Caco-2 (cell line): ENCODE measurements around the gene TAP2. TPM values are rescaled to one million over a fixed set of nuclear protein-coding genes. Genes with fewer than 3 reads are reported as not detected.
A peak's percentile ranks its signal among the peaks of the same experiment; 100 is the strongest.

Experiments used
- BruUV-seq: library from RNA; stranded (reverse); fragments of 400-500 nt; replicated peaks from 2 replicates; lab custom pipeline; 2021; lab: Mats Ljungman, UMichigan
- CTCF ChIA-PET: fragments of 300-600 bp; sonication (Branson Sonifier 250); formaldehyde crosslinking; loops from one replicate; lab custom pipeline; 2022; ENCODE audit warnings: antibody characterized with exemption; lab: Charles Lee
- POLR2A ChIA-PET: fragments of 300-600 bp; sonication (Branson Sonifier 250); formaldehyde crosslinking; loops from one replicate; lab custom pipeline; 2022; ENCODE audit warnings: antibody characterized with exemption; lab: Charles Lee
- DNase-seq, 2 experiments: peaks; one replicate each; pipeline versions ENCODE4 v3.0.0 to v3.0.0-alpha.2; 2020 to 2022
- H3K27me3 ChIP-seq: replicated peaks from 2 replicates; pipeline ENCODE4 v1.6.0; 2011; ENCODE audit warnings: low read length; ENCODE audit not compliant: control insufficient read depth, insufficient read depth
- H3K36me3 ChIP-seq: 2 replicates; pipeline ENCODE4 v1.5.1; 2011; ENCODE audit warnings: low read length; ENCODE audit not compliant: control insufficient read depth, insufficient read depth
- H3K4me1 ChIP-seq: fragments of 250-450 bp; sonication (Bioruptor Pico); 2 replicates; pipeline ENCODE4 v1.5.1; 2020; ENCODE audit warnings: mild to moderate bottlenecking
- H3K4me3 ChIP-seq: 2 replicates; pipeline ENCODE4 v1.5.1; 2011; ENCODE audit warnings: low read depth, mild to moderate bottlenecking, control low read depth, low read length
- H3K9me3 ChIP-seq: fragments of 250-450 bp; sonication (Bioruptor Pico); 2 replicates; pipeline ENCODE4 v1.5.1; 2020; ENCODE audit warnings: mild to moderate bottlenecking, moderate library complexity
- H3K27ac Mint-ChIP-seq: one replicate; pipeline ENCODE4 v1.8.0; 2022; ENCODE audit warnings: mixed read lengths; ENCODE audit not compliant: unreplicated experiment
- H3K27me3 Mint-ChIP-seq: one replicate; pipeline ENCODE4 v1.8.0; 2022; ENCODE audit warnings: mixed read lengths; ENCODE audit not compliant: insufficient read depth, unreplicated experiment
- H3K36me3 Mint-ChIP-seq: one replicate; pipeline ENCODE4 v1.8.0; 2022; ENCODE audit warnings: mild to moderate bottlenecking, mixed read lengths; ENCODE audit not compliant: insufficient read depth, unreplicated experiment
- H3K4me1 Mint-ChIP-seq: one replicate; pipeline ENCODE4 v1.8.0; 2022; ENCODE audit warnings: low read depth, mixed read lengths; ENCODE audit not compliant: unreplicated experiment
- H3K4me3 Mint-ChIP-seq: one replicate; pipeline ENCODE4 v1.8.0; 2022; ENCODE audit warnings: mild to moderate bottlenecking, moderate library complexity, mixed read lengths; ENCODE audit not compliant: unreplicated experiment
- H3K9me3 Mint-ChIP-seq: one replicate; pipeline ENCODE4 v1.8.0; 2022; ENCODE audit warnings: mixed read lengths; ENCODE audit not compliant: unreplicated experiment
- CTCF ChIP-seq, 2 experiments: fragments of 200-600 bp in 1 of 2; IDR thresholded peaks; 1 replicate in 1 of 2; 2 replicates in 1 of 2; pipeline versions ENCODE4 v1.5.1 to v1.8.0; 2011 to 2022; ENCODE audit warnings: antibody characterized with exemption in 1 of 2, control low read depth in 1 of 2, inconsistent platforms in 1 of 2, low read depth in 1 of 2, low read length in 1 of 2, mild to moderate bottlenecking in 1 of 2, moderate library complexity in 1 of 2; ENCODE audit not compliant: insufficient read depth in 1 of 2, severe bottlenecking in 1 of 2, unreplicated experiment in 1 of 2
- intact Hi-C: fragments of 100-400 bp; cut with micrococcal nuclease; formaldehyde crosslinking; loops from one replicate; pipeline ENCODE4 v1.10.0; 2022; ENCODE audit not compliant: unreplicated experiment
- total RNA-seq: library from RNA; stranded (reverse); gene quantifications from 2 replicates; pipeline ENCODE4 v1.2.3, GENCODE V29; 2022

The TAP2 gene
- total RNA-seq, 1 experiment from 2014 or later, result 10.3 TPM

GRCh38 chr6:32868257-32868788 lies 29.8 kb upstream of the TAP2 start:
- H3K27me3 ChIP-seq, result no peaks in the 10 kb centered on the region; the same call in 1 of the 2 replicates
- H3K9me3 Mint-ChIP-seq, result no peaks in the 10 kb centered on the region
- TF ChIP-seq CTCF (IDR thresholded peaks at IDR 0.05; ENCODE audit: insufficient read depth in 1 of 2, low read depth in 1 of 2, low read length in 1 of 2, severe bottlenecking in 1 of 2, unreplicated experiment in 1 of 2), result peak; percentile 78 to 83
- ChIA-PET POLR2A (interaction anchor here (0.6 to 1.1 kb wide), 2 partner anchors 30 to 73 kb away, joined by 4 read pairs; partner anchors contain the start of gene TAP2), CTCF (interaction anchor here (0.6 to 4.3 kb wide), 20 partner anchors 9 to 116 kb away, joined by 3 to 121 read pairs (median 5); partner anchors contain the start of genes HLA-DMA, PSMB9, TAP1 and TAP2)
- H3K9me3 ChIP-seq, result no peaks in the 10 kb centered on the region
- H3K4me1 Mint-ChIP-seq, result no peaks in the 10 kb centered on the region
- no peak overlapping the region for H3K27ac Mint-ChIP-seq
- peak; percentile 61 to 73 for DNase-seq
- no TSS peak for BruUV-seq
- no peak overlapping the region for H3K4me3 ChIP-seq
- no peaks in the 10 kb centered on the region for H3K36me3 ChIP-seq
- no peak overlapping the region for H3K4me3 Mint-ChIP-seq
- peaks cover 15% of the 10 kb centered on the region for H3K27me3 Mint-ChIP-seq
- intact Hi-C loops, result loop anchor here (1.0 kb wide), 3 partner anchors 30 to 71 kb away; partner anchors contain the start of gene TAP2
- no peaks in the 10 kb centered on the region for H3K36me3 Mint-ChIP-seq
- H3K4me1 ChIP-seq, result peaks cover 9% of the 10 kb centered on the region; the same call in 1 of the 2 replicates

- no TSS peak for BruUV-seq
- Mint-ChIP-seq H3K9me3 (no peaks in the 10 kb centered on the region), H3K4me1 (no peaks in the 10 kb centered on the region), H3K27me3 (peaks cover 21% of the 10 kb centered on the region), H3K36me3 (no peaks in the 10 kb centered on the region), H3K4me3 (no peak overlapping the region), H3K27ac (no peak overlapping the region)
- Histone ChIP-seq H3K9me3 (no peaks in the 10 kb centered on the region), H3K4me3 (no peak overlapping the region), H3K36me3 (no peaks in the 10 kb centered on the region), H3K4me1 (peaks cover 9% of the 10 kb centered on the region; the same call in 1 of the 2 replicates), H3K27me3 (no peaks in the 10 kb centered on the region; the same call in 1 of the 2 replicates)
- no peak for TF ChIP-seq CTCF (IDR thresholded peaks at IDR 0.05; ENCODE audit: insufficient read depth in 1 of 2, low read depth in 1 of 2, low read length in 1 of 2, severe bottlenecking in 1 of 2, unreplicated experiment in 1 of 2)
- CTCF ChIA-PET, result interaction anchor here (0.6 to 4.3 kb wide), 19 partner anchors 8 to 117 kb away, joined by 3 to 121 read pairs (median 5); partner anchors contain the start of genes HLA-DMA, PSMB9, TAP1 and TAP2
- POLR2A ChIA-PET, result interaction anchor here (1.1 kb wide), 1 partner anchor 29 kb away, joined by 4 read pairs; the partner anchor contains the start of gene TAP2
- DNase-seq, result no peak
- intact Hi-C loops, result loop anchor here (1.0 kb wide), 3 partner anchors 29 to 70 kb away; partner anchors contain the start of gene TAP2
These were observed 29.2 kb upstream of the TAP2 start for GRCh38 chr6:32867554-32868256.

- Histone ChIP-seq H3K4me3 (no peak overlapping the region), H3K36me3 (no peaks in the 10 kb centered on the region), H3K4me1 (peaks cover 9% of the 10 kb centered on the region; the same call in 1 of the 2 replicates), H3K27me3 (no peaks in the 10 kb centered on the region; the same call in 1 of the 2 replicates), H3K9me3 (no peaks in the 10 kb centered on the region)
- H3K36me3 Mint-ChIP-seq, result no peaks in the 10 kb centered on the region
- no peak overlapping the region for H3K27ac Mint-ChIP-seq
- TF ChIP-seq CTCF (IDR thresholded peaks at IDR 0.05; ENCODE audit: insufficient read depth in 1 of 2, low read depth in 1 of 2, low read length in 1 of 2, severe bottlenecking in 1 of 2, unreplicated experiment in 1 of 2), result no peak
- H3K9me3 Mint-ChIP-seq, result no peaks in the 10 kb centered on the region
- no peak for DNase-seq
- intact Hi-C loops, result no loop called here
- BruUV-seq, result no TSS peak
- H3K27me3 Mint-ChIP-seq, result peaks cover 22% of the 10 kb centered on the region
- ChIA-PET CTCF (interaction anchor here (1.2 to 4.3 kb wide), 7 partner anchors 9 to 81 kb away, joined by 4 to 121 read pairs (median 10); partner anchors contain the start of genes PSMB9, TAP1 and TAP2), POLR2A (no interaction called here)
- H3K4me1 Mint-ChIP-seq, result no peaks in the 10 kb centered on the region
- no peak overlapping the region for H3K4me3 Mint-ChIP-seq
These were observed 28.5 kb upstream of the TAP2 start for GRCh38 chr6:32867022-32867477.
